ENCODE measurements around the gene DSG1.
"Not testable (repeated sequence)": the region's sequence is repeated elsewhere in the genome, so short reads cannot be mapped to it uniquely, and the experiment has no call there.

Gene DSG1

DNA sequence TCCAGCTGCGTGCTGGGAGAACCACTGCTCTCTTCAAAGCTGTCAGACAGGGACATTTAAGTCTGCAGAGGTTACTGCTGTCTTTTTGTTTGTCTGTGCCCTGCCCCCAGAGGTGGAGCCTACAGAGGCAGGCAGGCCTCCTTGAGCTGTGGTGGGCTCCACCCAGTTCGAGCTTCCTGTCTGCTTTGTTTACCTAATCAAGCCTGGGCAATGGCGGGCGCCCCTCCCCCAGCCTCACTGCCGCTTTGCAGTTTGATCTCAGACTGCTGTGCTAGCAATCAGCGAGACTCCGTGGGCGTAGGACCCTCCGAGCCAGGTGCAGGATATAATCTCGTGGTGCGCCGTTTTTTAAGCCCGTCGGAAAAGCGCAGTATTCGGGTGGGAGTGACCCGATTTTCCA lies 35.4 kb downstream of the DSG1 start:
- not testable (repeated sequence) for DNase-seq (ENCODE audit: low spot score)

DNA sequence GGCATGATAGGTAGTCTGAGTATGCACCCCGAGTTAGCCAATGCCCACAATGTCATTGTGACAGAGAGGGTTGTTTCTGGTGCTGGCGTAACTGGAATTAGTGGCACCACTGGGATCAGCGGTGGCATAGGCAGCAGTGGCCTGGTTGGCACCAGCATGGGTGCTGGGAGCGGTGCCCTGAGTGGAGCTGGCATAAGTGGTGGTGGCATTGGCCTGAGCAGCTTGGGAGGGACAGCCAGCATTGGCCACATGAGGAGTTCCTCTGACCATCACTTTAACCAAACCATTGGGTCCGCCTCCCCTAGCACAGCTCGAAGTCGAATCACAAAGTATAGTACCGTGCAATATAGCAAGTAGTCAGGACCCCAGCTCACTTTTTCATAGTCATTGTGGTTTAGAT lies 37.0 kb downstream of the DSG1 start:
- DNase-seq (ENCODE audit: low spot score): no peak

GRCh38 chr18:31356025-31356424 lies 38.1 kb downstream of the DSG1 start:
- DNase-seq (ENCODE audit: low spot score): no peak

DNA sequence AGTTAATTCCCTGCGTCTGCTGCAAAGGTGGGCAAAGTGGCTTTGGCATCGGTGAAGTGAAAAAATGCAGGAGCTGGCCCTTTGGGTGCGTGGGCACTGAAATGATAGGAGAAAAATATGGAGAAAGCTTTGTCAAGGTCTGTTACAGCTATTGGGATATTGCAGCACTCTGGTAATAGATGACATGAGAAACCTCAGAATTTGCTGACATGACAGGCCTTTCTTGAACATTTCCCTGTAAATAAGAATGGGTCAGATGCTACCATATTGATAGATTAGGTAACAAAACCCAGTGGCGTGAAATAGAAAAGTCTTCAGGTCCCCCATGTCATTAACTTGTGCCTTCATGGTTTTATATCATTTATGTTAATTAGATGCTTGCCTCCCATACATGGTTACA lies 46.2 kb downstream of the DSG1 start:
- no peak for DNase-seq (ENCODE audit: low spot score)

GRCh38 chr18:31369478-31369877 lies 51.5 kb downstream of the DSG1 start:
- DNase-seq (ENCODE audit: low spot score): no peak

DNA sequence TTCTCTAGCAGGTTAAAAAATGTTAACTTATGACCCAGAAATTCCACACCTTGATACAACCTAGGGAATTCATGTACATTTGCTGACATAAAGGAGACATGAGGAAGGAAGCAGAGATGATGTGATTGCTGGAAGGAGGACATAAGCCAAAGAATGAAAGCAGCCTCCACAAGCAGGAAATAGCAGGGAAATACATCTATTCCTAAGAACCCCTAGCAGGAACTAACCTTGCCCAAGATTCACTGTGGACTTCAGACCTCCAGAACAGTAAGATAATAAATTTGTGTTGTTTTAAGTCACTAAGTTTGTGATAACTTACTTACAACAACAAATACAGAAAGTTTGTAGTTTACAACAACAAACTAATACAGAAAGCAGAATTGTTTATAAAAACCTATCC lies 54.0 kb downstream of the DSG1 start:
- DNase-seq (ENCODE audit: low spot score): no peak

DNA sequence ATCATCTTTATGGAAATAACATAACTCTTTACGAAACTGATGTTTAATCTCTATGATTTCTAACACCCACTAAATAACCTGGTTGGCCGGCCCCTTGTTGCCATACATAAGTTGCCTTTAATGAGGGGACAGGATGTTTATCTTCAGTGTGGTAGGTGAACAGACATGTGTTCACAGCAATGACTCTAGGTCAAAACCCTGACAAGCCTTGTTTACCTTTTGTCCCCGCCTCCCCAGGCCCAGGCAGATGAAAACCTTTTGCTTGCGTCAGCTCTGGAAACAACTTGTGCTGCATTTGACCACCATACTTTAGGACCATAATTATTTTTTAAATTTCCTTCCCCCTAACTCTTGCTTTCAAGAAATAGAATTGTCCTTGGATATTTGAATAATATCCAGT lies 55.7 kb downstream of the DSG1 start:
- DNase-seq (ENCODE audit: low spot score): no peak

- DNase-seq (ENCODE audit: low spot score): no peak
Measured at GRCh38 chr18:31376477-31376876, 58.5 kb downstream of the DSG1 start, which contains the start of gene DSG4. TSS of gene DSG4 (plus strand) at chr18:31376777. CDS start at chr18:31376912, 135 bp downstream.

- no peak for DNase-seq (ENCODE audit: low spot score)
Measured at GRCh38 chr18:31380912-31381311, 63.0 kb downstream of the DSG1 start.

DNA sequence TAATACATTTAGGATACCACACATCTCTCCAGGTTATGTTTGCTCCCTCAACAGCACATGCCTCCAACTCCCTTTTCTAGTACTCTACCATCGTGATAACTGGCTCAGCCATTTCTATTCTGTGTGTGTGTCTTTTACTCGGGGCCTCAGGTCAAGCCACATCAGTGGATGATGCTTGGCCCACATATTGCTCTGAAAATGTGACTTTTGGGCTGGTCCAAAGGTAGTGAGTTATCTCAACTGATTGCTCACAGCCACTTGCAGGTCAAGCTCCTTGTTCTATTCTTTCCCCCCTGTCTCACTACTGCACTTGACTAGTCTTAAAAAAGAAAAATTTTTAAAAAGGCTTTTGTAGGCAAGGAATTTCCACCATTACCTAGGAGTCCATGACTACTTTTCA lies 64.1 kb downstream of the DSG1 start:
- DNase-seq (ENCODE audit: low spot score): no peak

GRCh38 chr18:31386741-31387140 lies 68.8 kb downstream of the DSG1 start:
- no peak for DNase-seq (ENCODE audit: low spot score)

DNA sequence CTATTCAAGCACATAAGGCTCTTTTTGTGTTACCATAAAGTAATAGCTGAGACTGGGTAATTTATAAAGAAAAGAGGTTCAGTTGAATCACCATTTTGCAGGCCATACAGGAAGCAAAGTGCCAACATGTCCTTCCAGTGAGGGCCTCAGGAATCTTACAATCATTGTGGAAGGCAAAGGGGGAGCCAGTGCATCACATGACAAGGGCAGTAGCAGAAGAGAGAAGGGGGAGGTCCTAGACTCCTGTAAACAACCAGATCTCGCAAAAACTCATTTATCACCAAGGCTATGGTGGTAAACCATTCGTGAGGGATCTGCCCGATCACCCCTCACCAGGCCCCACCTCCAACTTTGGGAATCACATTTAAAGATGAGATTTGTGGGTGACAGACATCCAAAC lies 75.3 kb downstream of the DSG1 start:
- DNase-seq (ENCODE audit: low spot score): no peak

- DNase-seq (ENCODE audit: low spot score): no peak
Measured at GRCh38 chr18:31396796-31397612, 79.0 kb downstream of the DSG1 start.

GRCh38 chr18:31398191-31398590 lies 80.2 kb downstream of the DSG1 start:
- DNase-seq (ENCODE audit: low spot score): no peak

GRCh38 chr18:31399306-31400032 lies 81.5 kb downstream of the DSG1 start:
- no peak for DNase-seq (ENCODE audit: low spot score)

GRCh38 chr18:31401156-31402025 lies 83.4 kb downstream of the DSG1 start:
- no peak for DNase-seq (ENCODE audit: low spot score)

GRCh38 chr18:31402026-31402373 lies 84.0 kb downstream of the DSG1 start:
- DNase-seq (ENCODE audit: low spot score): no peak

DNA sequence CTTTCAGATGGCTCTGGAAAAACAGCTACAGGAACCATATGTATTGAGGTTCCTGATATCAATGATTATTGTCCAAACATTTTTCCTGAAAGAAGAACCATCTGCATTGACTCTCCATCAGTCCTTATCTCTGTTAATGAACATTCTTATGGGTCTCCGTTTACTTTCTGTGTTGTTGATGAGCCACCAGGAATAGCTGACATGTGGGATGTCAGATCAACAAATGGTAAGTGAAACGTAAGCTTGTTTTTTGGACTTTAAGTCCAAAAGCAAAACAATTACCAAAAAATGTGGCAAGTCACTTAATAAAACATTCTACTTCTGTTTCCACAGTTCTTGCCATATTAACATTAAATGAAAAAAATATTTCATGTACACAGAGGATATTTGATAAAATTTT lies 85.4 kb downstream of the DSG1 start:
- no peak for DNase-seq (ENCODE audit: low spot score)
